ENCODE measurements around the gene MECP2.

MECP2 gene

GRCh38 chrX:154116426-154117211 lies 19.1 kb upstream of the MECP2 start:
- in situ Hi-C loops (cut with MboI; ENCODE audit: low sequenced_read_pairs), result no loop called here

- in situ Hi-C loops (cut with MboI; ENCODE audit: low sequenced_read_pairs), result no loop called here
Observed at GRCh38 chrX:154115750-154116149, 18.2 kb upstream of the MECP2 start.

GRCh38 chrX:154115071-154115470 lies 17.6 kb upstream of the MECP2 start:
- in situ Hi-C loops (cut with MboI; ENCODE audit: low sequenced_read_pairs), result no loop called here

- in situ Hi-C loops (cut with MboI; ENCODE audit: low sequenced_read_pairs), result no loop called here
Observed at GRCh38 chrX:154114652-154115051, 17.1 kb upstream of the MECP2 start.

- in situ Hi-C loops (cut with MboI; ENCODE audit: low sequenced_read_pairs), result no loop called here
Observed at GRCh38 chrX:154113729-154114128, 16.2 kb upstream of the MECP2 start.

- in situ Hi-C loops (cut with MboI; ENCODE audit: low sequenced_read_pairs), result no loop called here
Observed at GRCh38 chrX:154098551-154098950, 1.0 kb upstream of the MECP2 start.

- in situ Hi-C loops (cut with MboI; ENCODE audit: low sequenced_read_pairs), result no loop called here
Observed at GRCh38 chrX:154097003-154097588, 421 bp downstream of the MECP2 start.

- in situ Hi-C loops (cut with MboI; ENCODE audit: low sequenced_read_pairs), result no loop called here
Observed at GRCh38 chrX:154096140-154097002, 1.1 kb downstream of the MECP2 start.

- in situ Hi-C loops (cut with MboI; ENCODE audit: low sequenced_read_pairs), result no loop called here
Observed at GRCh38 chrX:154094833-154095232, 2.7 kb downstream of the MECP2 start.

GRCh38 chrX:154093965-154094364 lies 3.6 kb downstream of the MECP2 start:
- in situ Hi-C loops (cut with MboI; ENCODE audit: low sequenced_read_pairs), result no loop called here

- in situ Hi-C loops (cut with MboI; ENCODE audit: low sequenced_read_pairs), result no loop called here
Observed at GRCh38 chrX:154092371-154092770, 5.1 kb downstream of the MECP2 start.

GRCh38 chrX:154091678-154092077 lies 5.8 kb downstream of the MECP2 start:
- in situ Hi-C loops (cut with MboI; ENCODE audit: low sequenced_read_pairs), result no loop called here

- in situ Hi-C loops (cut with MboI; ENCODE audit: low sequenced_read_pairs), result no loop called here
Observed at GRCh38 chrX:154090731-154091130, 6.8 kb downstream of the MECP2 start.

GRCh38 chrX:154084449-154085300 lies 12.8 kb downstream of the MECP2 start:
- in situ Hi-C loops (cut with MboI; ENCODE audit: low sequenced_read_pairs), result no loop called here

- in situ Hi-C loops (cut with MboI; ENCODE audit: low sequenced_read_pairs), result no loop called here
Observed at GRCh38 chrX:154083126-154083517, 14.4 kb downstream of the MECP2 start.

GRCh38 chrX:154082396-154083125 lies 15.0 kb downstream of the MECP2 start:
- in situ Hi-C loops (cut with MboI; ENCODE audit: low sequenced_read_pairs), result no loop called here

- in situ Hi-C loops (cut with MboI; ENCODE audit: low sequenced_read_pairs), result no loop called here
Observed at GRCh38 chrX:154077101-154077500, 20.4 kb downstream of the MECP2 start.

- in situ Hi-C loops (cut with MboI; ENCODE audit: low sequenced_read_pairs), result no loop called here
Observed at GRCh38 chrX:154074199-154074598, 23.3 kb downstream of the MECP2 start.

- in situ Hi-C loops (cut with MboI; ENCODE audit: low sequenced_read_pairs), result no loop called here
Observed at GRCh38 chrX:154072192-154072591, 25.3 kb downstream of the MECP2 start.

GRCh38 chrX:154068560-154068959 lies 29.0 kb downstream of the MECP2 start:
- in situ Hi-C loops (cut with MboI; ENCODE audit: low sequenced_read_pairs), result no loop called here

Measured in HL-60/S4 treated with retinoic acid at 250 ng/mL for 4 days and 3 days (cell line).